A549 (cell line): Measurements from ENCODE around the gene MTMR12.

ENCODE experiments used
- CTCF ChIP-seq: fragments of >200 bp; sonication (Bioruptor Twin); formaldehyde crosslinking; IDR thresholded peaks from 3 replicates; pipeline ENCODE4 v1.5.1; 2016
- ELK1 ChIP-seq: fragments of 150-350 bp; IDR thresholded peaks from 2 replicates; pipeline ENCODE4 v1.6.1; 2014; ENCODE audit warnings: low read depth, mild to moderate bottlenecking, low read length
- ESRRA ChIP-seq: fragments of 150-350 bp; IDR thresholded peaks from 2 replicates; pipeline ENCODE4 v1.6.1; 2014; ENCODE audit warnings: mild to moderate bottlenecking, low read length, borderline replicate concordance
- HOXA7 ChIP-seq: fragments of 250-450 bp; sonication (Bioruptor Pico); IDR thresholded peaks from 2 replicates; pipeline ENCODE4 v1.5.0; 2020; ENCODE audit warnings: mild to moderate bottlenecking, moderate library complexity
- JUNB ChIP-seq: fragments of >200 bp; sonication (Bioruptor Twin); formaldehyde crosslinking; IDR thresholded peaks from 2 replicates; pipeline ENCODE4 v1.6.1; 2016
- POLR2A ChIP-seq: IDR thresholded peaks from 2 replicates; pipeline ENCODE4 v1.6.1; 2012; ENCODE audit warnings: mild to moderate bottlenecking, low read length
- REST ChIP-seq: fragments of 200-600 bp; sonication (generic); IDR thresholded peaks from 2 replicates; pipeline ENCODE4 v1.6.1; 2016; ENCODE audit warnings: antibody characterized with exemption, mild to moderate bottlenecking, moderate library complexity
- RNF2 ChIP-seq: fragments of 200-600 bp; sonication (generic); IDR thresholded peaks from 2 replicates; pipeline ENCODE4 v1.6.1; 2016; ENCODE audit warnings: low read depth, mild to moderate bottlenecking, antibody characterized with exemption, moderate library complexity, borderline replicate concordance
- SMC3 ChIP-seq: fragments of >200 bp; sonication (Bioruptor Twin); formaldehyde crosslinking; IDR thresholded peaks from 3 replicates; pipeline ENCODE4 v1.6.1; 2018; ENCODE audit warnings: inconsistent platforms
- TP53 ChIP-seq: fragments of 250-450 bp; sonication (Bioruptor Pico); IDR thresholded peaks from 2 replicates; pipeline ENCODE4 v1.5.0; 2021; ENCODE audit warnings: mild to moderate bottlenecking, moderate library complexity

GRCh38 chr5:32291591-32291990, 21.1 kb downstream of the MTMR12 start:
- TF ChIP-seq REST (no peak), TP53 (no peak), ESRRA (no peak), CTCF (no peak), ELK1 (no peak), HOXA7 (CRISPR knock-in tag) (no peak), SMC3 (no peak), POLR2A (no peak), JUNB (no peak), RNF2 (no peak)
